Measurements from ENCODE around the gene NLRP1. TPM values are rescaled to one million over a fixed set of nuclear protein-coding genes. Genes with fewer than 3 reads are reported as not detected.
"Not testable (repeated sequence)": the region's sequence is repeated elsewhere in the genome, so short reads cannot be mapped to it uniquely, and the experiment has no call there.

NLRP1 gene
- total RNA-seq, 1 experiment from 2014 or later: 10.1 TPM

DNA sequence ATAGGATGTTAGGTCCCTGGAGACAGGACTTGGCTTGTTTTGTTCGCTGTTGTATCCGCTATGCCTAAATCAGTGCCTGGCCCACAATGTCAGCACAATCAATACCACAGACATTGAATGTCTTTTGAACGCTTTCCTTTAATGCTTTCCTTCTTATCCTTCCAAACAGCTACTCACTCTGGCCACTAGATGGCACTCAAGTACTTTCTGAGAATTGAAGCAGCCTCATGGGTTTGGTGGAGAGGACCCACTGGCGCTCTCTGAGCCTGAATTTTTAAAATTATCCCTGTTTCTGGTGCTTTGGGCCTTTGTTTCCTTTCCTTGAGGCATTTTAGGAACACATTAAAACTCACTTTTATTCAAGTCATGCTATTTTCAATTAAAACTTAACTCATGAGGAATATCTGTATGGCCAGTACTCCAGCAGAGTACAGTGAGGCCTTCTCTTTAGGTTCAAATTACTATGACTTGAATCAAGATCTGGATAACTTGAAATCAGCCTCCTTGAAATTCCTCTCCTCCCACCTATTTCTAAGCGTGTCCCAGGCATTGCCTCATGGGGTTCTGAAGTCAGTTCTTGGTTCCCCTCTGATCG lies 3.2 kb upstream of the NLRP1 start:
- peak; percentile 67 for DNase-seq (ENCODE audit: low read depth)

DNA sequence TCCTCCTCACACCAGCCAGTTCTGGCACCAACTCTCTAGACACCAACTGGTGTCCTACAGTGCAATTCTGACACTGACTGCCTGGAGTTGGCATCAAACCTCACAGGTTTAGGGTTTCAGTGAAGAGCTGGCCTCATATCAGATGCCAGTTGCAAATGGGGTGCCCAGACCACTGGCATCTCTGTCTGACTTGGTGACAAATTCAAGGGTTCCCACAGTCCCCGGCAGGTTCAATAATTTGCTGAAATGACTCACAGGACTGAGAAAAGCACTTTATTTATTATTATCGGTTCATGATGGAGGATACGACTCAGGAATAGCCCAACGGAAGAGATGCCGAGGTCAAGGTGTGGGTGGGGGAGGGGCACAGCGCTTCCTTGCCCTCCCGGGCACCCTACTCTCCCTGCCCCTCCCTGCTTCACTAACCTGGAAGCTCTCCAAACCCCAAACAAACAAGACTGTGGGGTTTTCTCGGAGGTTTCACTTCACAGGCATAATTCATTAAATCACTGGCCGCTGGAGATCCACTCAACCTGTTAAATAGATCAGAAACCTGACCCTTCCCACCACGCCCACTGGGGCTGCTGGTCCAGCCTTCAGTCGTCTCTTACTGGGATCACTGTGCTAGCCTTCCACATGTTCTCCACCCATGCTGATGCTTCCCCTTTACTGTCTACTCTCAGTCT lies 1.7 kb upstream of the NLRP1 start:
- DNase-seq (ENCODE audit: low read depth): peak; percentile 45

DNA sequence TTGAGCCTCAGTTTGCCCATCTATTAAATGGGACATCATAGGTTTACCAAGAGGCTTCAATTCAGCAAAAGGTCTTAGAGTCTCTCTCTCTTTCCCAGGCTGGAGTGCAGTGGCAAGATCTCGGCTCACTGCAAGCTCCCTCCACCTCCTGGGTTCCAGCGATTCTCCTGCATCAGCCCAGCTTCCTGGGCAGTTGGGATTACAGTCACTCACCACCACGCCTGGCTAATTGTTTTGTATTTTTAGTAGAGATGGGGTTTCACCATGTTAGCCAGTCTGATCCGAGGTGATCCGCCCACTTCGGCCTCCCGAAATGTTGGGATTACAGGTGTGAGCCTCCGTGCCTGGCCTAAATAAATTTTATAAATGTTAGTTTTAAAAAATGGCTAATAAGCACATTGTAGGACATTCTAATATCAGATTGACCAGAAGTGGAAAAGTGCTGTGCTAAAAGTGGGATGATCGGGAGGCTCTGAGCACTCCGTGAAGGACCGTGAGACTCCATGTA lies 1.0 kb upstream of the NLRP1 start:
- DNase-seq (ENCODE audit: low read depth): no peak

DNA sequence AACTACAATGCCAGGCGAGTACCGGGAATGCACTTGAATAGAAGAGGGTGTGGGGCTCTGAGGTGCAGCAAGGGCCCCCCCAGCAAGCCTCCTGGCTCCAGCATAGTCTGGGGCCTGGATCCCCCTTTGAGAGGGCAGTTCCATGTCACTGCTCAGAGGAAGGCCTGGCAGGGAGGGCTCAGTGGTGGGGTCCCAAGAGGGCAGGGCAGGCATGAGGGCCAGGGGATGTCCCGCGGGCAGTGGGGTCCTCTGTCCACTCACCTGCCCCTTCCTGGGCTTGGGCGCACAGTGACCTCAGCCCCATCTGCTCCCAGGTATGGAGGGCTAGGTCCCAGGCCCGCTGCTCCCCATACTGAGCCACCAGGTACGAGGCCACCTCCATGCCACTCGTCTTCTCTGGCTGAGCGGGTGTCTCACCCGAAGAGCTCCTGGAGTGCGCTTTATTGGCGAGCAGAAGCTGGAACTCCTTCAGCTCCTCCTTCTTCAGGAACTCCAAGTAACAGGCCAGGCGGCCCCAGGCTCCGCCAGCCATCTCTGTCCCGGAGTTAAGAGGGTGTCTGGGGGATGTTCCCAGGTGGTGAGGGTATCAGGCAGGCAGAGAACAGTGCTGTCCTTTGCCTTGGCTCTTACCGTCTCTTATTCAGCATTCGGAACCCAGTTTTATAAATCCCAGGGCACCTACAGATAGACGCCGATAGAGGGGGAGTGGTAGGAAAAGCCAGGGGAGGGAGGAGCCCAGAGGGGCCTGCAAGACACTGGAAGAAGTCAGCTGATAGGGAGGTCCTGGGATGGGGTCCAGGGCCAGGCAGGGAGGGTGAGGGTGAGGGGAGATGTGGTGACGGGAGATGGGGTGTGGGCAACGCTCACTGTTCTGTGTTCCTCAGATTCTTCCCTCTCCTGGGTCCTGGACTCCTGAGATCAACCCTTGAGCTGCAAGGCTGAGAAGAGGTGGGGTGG lies 605 bp downstream of the NLRP1 start:
- no peak for DNase-seq (ENCODE audit: low read depth)

DNA sequence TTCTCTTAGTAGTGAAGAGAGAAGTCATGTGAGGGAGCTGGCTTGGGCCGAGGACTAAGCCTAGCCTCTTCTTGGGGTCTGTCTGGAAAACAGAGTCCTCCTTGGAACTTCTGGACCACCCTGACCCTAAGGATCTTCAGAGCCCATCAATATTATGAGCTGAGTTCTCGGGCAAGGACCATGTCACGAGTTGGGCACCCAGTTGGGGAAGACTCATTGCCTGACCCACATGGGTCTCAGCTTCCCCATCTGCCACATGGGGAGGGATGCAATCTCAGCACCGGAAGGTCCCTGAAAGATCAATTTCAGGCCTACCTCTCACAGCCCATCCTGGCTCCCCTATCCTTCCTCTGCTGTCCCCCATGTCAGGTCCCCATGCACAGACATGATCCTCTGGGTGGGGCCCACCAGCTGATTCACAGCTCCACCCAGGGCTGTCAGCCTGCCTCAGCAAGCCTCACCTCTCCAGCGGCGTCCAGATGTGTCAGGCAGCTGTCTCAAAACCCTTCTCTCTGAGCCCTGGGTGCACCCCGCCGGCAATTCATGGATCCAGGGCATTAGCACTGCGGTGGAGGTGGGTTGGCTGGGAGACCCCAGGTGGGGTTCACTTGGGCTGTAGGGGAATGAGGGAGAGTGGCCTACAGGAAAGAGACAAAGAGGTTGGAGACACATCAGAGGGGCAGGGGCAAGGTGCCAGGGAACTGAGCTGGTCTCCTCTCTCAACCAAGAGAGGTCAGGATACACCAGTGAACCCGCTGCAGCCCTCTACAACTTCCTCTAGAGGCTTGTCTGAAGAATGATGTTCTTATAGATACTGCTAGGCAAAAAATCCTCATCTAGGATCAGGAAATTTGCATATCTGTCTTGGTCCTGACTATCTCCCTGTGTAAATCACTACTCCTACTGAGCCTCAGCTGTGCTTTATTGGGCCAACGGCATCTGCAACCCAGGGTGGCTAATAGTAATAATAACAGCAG lies 1.8 kb downstream of the NLRP1 start:
- no peak for DNase-seq (ENCODE audit: low read depth)

DNA sequence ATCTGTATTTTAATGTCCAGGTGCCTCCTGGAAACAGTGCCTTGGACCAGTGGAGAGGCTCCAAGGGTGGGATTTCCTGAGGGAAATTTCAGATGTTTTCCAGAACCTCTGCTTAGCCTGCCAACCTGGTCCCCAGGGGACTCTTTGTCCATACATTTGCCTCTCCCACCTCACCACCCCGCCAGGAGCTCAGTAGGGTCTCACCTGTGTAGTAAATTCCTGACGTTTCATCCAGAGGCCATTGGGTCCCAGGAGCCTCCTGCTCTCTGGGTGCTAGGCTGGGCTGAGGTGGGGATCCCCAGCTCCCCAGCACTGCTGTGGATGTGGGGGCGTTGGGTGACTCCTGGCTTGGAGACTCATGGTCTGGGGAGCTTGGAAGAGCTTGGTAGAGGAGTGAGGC lies 2.7 kb downstream of the NLRP1 start:
- no peak for DNase-seq (ENCODE audit: low read depth)

DNA sequence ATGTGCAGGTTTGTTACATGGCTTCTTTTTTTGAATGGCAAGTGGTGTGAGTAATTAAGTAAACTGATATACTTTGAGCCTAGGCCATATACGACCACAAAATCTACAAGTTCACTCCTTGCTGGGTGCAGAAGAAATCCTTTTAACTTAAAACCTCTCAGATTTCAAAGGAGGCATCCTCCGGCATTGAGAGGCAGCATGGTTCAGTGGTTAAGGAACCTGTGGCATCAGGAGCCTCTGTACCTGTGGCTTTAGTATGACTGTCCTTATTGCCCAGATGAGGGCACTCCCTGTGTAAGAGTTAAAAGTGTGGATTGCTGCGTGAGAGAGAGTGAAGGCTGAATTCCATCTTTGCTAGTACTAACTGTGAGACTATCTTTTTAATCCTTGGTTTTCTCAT lies 3.3 kb downstream of the NLRP1 start:
- DNase-seq (ENCODE audit: low read depth): no peak

DNA sequence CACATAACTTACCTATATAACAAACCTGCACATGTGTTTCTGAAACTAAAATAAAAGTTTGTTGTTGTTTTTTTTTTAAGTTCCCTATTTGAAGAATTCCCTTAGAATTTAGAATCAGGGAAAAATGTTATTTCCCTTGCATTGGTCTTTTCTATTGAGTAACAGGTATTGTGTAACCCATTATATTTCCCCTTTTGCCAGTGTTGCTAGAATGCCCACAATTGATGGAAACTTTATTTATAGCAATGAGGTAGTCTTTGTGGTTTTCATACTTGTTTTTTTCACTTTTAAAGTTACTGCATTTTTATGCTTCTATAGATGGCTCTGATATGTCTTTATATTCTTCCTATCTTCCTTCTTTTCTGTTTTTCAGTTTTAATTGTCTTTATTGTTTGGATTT lies 3.9 kb downstream of the NLRP1 start:
- peak; percentile 6 for DNase-seq (ENCODE audit: low read depth)

DNA sequence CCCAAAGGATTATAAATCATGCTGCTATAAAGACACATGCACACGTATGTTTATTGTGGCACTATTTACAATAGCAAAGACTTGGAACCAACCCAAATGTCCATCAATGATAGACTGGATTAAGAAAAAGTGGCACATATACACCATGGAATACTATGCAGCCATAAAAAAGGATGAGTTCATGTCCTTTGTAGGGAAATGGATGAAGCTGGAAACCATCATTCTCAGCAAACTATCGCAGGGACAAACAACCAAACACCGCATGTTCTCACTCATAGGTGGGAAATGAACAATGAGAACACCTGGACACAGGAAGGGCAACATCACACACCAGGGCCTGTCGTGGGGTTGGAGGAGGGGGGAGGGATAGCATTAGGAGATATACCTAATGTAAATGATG lies 5.5 kb downstream of the NLRP1 start:
- DNase-seq (ENCODE audit: low read depth): not testable (repeated sequence)

DNA sequence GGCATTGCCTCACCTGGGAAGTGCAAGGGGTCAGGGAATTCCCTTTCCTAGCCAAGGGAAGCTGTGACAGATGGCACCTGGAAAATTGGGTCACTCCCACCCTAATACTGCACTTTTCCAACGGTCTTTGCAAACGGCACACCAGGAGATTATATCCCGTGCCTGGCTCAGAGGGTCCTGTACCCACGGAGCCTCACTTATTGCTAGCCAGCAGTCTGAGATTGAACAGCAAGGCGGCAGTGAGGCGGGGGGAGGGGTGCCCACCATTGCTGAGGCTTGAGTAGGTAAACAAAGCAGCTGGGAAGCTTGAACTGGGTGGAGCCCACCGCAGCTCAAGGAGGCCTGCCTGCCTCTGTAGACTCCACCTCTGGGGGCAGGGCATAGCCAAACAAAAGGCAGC lies 11.3 kb downstream of the NLRP1 start:
- DNase-seq (ENCODE audit: low read depth): not testable (repeated sequence)

DNA sequence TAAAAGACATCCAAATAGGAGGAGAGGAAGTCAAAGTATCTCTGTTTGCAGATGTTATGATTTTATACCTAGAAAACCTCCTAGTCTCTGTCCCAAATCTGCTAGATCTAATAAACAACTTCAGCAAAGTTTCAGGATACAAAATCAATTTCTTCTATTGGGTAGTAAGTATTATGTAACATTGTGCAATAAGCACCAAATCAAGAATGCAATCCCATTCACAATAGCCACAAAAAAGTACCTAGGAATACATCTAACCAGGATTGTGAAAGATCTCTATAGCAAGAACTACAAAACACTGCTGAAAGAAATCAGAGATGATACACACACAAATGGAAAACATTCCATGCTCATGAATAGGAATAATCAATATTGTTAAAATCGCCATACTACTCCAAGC lies 13.0 kb downstream of the NLRP1 start:
- no peak for DNase-seq (ENCODE audit: low read depth)

DNA sequence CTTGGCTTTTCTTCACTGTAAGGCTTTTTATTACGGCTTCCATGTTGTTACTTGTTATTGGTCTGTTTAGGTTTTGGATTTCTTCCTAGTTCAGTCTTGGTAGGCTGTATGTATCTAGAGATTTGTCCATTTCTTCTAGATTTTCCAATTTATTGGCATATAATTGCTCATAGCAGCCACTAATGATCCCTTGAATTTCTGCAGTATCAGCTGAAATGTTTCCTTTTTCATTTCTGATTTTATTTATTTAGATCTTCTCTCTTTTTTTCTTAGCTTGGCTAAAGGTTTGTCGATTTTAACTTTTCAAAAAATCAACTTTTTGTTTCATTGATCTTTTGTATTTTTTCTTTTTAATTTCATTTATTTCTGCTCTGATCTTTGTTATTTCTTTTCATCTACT lies 18.5 kb downstream of the NLRP1 start:
- no peak for DNase-seq (ENCODE audit: low read depth)

DNA sequence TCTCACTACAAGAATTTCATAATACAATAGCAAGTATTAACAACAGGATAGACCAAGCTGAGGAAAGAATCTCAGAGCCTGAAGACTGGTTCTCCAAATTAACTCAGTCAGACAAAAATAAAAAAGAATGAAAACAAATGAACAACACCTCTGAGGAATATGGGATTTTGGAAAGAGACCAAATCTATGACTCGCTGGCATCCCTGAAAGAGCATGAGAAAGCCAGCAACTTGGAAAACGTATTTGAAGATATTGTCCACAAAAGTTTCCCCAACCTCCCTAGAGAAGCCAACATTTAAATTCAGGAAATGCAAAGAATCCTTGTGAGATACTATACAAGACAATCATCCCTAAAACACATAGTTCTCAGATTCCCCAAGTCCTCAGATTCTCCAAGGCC lies 20.9 kb downstream of the NLRP1 start:
- peak; percentile 17 for DNase-seq (ENCODE audit: low read depth)

DNA sequence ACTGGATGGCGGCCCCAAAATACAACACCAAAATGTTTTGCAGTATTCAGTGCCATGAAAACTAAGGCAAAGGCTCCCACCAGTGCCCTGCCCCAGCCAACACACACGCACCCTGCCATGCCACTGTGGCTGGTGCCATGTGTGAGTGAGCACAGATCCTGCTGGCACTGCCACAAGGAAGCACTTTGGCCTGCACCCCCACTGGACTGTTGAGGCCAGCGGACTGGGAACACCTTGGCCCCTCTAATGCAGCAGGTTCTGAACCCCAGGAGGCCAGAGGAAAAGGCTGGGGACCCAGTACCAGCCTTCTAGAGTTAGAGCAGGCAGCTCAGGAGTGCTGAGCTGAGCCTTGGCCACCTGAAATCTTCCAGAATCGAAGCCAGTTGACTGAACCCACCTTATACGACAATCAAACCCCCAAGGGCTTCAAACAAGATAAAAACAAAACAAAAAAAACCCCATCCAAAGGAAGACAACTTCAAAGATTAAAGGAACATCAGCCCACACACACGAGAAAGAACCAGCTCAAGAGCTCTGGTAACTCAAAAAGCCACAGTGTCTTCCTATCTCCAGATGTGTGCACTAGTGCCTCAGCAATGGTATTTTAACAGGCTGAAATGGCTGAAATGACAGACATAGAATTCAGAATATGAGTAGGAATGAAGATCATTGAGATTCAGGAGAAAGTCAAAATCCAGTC lies 21.5 kb downstream of the NLRP1 start:
- DNase-seq (ENCODE audit: low read depth): no peak

DNA sequence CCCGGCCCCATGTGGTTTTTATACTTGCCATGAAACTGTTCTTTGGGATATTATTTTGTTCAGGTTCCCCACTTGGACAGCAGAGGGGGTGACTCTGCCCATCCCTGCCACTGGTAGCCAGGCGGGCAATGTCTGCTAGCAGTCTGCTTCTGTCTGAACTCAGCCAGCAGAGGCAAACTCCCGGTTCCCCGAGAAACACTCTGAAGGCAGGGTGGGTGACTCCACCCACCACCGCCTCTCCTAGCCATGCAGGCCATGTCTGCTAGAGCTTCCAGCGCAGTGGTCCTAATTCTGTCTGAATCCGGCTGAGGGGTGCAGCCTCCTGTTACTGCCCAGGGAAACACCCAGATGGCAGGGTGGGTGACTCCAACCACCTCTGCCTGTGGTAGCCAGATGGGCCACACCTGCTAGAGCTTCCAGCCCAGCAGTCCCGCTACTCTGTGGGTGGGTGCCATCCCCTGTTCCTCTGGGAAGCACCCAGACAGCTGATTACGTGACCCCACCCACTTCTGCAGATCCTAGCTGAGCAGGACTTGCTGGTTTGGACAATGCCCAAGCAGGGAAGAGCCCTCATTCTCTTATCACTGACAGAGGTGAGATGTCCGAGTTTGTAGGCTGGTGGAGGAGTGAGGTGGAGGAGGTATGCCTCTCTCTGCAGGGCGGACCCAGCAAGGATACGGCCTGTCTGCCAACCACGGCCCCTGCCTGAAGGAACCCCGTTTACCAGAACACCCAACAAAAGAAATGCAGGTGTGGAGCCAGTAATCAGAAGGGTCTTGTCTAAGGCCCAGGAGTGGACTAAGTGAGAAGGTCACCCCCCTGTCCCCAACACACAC lies 22.4 kb downstream of the NLRP1 start:
- DNase-seq (ENCODE audit: low read depth): no peak

DNA sequence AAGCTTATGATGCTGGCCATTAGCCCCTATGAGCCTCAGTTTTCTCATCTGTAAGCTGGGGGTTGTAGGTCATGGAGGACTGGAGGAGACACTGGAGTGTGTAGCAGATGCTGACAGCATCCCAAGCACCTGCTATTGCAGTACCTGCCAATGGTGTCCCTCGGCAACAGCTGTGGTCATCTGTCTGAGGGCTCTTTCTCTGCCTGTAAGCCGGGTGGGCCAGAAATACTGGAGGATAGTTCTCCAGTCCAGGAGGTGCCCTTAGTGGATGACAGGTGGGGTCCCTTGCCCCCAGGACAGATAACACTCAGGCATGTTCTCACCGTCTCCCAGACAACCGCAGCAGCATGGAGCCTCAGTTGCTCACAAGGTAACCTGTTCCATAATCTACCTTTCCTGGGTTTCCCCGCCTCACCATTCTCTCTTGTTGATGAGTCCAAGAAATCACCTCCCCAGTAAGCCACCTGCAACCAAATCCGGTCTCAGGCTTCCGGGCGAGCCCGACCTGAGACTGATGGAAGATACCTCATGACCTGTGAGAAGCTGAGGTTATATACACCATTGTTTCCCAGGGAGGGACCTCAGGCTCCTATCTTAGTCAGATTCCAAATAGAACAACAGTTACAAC lies 23.8 kb downstream of the NLRP1 start:
- no peak for DNase-seq (ENCODE audit: low read depth)

DNA sequence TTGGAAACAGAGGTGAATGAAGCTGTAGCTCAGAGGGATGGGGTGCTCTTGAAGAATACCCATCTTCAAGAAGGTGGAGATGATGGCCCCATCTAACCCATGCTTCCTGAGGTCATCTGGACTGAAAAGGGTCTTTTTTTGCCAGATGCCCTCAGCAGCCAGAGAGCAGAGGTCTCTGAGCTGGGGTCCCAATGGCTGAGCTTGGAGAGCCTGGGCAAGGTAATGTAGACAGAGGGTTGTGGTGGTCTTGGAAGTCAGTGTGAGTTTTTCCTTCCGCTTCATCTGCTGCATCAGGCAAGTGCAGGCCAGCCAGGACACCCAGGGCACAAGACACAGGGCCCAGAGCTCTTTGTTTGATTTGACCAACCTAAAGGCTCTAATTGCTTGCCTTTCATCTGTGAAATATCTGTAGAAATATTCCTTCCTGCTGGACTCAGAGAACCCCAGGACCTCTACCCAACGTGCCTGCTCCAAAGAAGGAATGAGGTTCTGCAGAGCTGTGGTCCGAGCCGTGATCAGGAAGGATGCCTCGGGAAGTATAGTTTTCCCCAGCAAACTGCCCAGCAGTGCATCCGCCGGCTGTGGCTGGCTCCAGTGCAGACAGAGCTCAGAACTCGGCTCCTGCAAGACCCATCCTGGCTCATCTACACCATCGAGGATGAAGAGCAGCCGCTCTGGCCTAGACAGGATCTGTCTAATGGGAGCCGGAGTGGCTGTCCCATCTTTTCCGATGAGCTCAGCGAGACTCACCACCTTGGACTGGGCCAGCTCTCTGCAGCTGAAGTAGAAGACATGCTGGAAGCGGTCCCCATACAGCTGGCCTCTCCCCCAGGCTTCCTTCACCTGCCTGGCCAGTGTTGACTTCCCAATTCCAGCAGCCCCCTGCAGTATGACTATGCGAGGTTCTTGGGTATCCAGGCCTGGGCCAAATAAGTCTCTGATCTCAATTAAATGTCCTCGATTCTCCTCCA lies 25.2 kb downstream of the NLRP1 start:
- DNase-seq (ENCODE audit: low read depth): no peak

DNA sequence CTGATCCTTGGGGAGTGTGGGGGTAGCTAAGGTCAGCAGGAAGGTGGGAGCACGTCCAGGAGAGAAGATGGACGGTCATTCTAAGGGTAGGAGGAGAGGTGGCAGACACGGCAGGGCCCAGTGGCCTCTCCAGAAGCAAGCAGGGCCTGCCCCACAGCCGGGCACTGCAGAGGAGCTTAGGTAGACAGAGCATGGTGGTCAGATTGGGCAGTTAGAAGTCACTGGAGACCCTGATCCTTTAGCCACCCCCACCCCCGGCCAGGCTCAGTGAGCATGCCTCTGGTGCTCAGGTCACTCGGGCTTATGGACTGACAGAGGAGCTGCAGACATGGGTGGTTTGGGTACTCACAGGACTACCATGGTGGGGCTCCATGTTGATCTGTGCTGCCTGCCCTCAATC lies 26.3 kb downstream of the NLRP1 start:
- DNase-seq (ENCODE audit: low read depth): no peak

All from RPMI7951 (cell line).